Left kidney (tissue), 2 donors: ENCODE data around the gene CITED1. TPM values are rescaled to one million over a fixed set of nuclear protein-coding genes. Genes with fewer than 3 reads are reported as not detected.

Experiments used
- DNase-seq: peaks from one replicate; pipeline ENCODE4 v3.0.0-alpha.2; 2013
- polyA plus RNA-seq: library from polyadenylated mRNA; unstranded; fragments of 120-200 nt; gene quantifications from one replicate; pipeline ENCODE4 v1.2.1, GENCODE V29; 2013; ENCODE audit not compliant: insufficient read length

CITED1 gene
- polyA plus RNA-seq, 1 donor = 12.6 TPM

DNA sequence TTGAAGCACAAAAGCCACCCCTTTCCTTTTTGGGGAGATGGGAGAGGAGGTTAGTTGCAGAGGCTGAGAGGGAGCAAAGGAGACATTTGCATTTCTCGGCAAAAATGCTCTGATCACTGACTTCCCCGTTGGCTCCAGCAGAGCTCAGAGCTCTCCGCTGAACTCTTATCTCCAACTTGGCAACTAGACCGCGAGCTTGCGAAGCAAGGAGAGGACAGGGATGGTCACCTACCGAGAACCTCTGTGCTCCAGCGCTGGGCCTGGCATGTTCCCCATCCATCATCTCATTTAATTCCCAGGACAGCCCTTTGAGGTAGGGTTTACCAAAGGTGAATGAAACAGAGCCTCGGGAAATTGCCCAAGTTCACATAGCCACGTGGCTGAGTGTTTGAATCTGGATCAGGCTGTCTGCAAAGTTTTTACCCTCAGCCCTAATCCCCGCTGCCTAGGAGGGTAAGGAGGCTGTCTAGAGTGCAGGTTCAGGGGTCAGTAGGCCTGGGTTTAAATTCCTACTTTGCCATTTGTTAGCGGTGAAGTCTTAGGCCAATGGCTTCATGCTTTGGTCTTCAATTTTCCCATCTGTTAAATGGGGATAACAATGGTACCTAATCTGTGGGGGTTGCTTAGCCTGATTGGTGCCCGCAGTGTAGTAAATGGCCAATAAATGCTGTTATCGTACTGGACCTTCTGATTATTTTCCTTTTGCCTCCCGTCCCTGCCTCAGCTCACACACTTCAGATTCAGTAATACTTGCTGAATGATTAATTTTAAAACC lies 3.8 kb upstream of the CITED1 start:
- DNase-seq = no peak

DNA sequence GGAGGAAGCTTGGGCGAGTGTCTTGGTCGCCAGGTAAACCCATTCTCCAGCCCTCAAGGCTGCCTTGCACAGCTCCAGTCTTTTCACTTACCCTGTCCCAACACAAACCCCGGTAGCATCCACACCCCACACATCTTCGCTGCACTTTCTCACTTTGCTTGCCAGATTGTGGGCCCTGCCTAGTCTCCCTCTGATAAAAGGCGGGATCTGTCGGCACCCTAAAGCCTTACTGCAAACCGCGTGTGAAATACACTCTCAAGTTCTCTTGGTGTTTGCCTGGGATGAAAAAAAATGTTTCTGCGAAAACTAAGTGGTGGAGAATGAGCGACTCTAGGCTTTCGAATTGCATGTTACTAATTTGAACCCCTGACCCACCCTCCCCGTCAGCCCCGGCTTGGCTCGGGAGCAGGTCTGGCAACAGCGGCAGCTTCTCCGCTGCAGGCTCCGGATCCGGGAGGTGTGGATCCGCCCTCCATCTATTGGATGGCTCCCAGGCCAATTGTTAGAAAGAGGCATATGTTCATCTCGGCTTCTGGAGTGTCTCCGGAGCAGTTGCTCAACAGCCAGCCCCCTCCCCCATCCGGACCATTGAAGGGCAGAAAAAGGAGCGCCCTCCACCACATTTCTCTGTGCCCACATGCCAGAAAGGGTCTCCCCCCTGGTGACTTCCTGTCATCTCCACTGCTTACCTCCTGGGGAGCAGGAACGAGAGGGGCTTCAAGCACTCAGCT lies 3.0 kb upstream of the CITED1 start:
- peak; percentile 72 for DNase-seq

DNA sequence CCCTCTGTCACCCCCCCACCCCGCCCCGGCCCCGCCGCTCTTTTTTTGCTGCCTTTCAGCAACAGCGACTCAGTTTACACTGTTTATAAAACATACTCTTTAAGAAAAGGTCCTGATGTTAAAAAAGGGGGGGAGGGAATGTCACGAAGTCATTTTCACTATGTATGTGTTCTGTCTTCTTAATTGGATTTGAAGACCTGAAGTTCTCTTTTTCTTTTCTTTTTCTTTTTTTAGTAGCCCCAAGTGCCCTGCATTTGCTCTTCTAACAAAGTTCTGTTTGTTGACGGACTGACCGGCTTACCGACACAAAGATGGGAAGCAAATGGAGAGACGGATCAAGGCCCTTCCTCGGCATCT lies 2.5 kb upstream of the CITED1 start:
- no peak for DNase-seq

DNA sequence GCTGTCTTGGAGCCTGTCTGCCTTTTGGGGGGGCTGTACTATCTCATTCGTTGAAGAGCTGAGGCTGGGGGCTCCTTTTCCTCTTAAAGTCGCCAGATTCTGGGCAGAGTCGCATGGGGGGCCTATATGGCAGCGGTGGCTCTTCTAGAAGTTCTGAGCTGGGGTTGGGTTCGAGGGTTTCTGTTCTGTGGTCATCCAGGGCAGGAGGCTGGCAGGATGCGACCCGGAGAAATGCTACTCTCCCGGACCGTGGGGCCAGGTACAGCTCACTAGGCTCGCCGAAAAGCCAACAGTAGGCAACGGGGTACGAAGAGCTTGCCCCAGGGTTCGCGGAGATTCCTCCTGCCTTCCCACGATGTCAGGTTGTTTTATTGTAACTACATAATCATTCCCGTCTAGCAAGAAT lies 1.9 kb upstream of the CITED1 start:
- DNase-seq = no peak

DNA sequence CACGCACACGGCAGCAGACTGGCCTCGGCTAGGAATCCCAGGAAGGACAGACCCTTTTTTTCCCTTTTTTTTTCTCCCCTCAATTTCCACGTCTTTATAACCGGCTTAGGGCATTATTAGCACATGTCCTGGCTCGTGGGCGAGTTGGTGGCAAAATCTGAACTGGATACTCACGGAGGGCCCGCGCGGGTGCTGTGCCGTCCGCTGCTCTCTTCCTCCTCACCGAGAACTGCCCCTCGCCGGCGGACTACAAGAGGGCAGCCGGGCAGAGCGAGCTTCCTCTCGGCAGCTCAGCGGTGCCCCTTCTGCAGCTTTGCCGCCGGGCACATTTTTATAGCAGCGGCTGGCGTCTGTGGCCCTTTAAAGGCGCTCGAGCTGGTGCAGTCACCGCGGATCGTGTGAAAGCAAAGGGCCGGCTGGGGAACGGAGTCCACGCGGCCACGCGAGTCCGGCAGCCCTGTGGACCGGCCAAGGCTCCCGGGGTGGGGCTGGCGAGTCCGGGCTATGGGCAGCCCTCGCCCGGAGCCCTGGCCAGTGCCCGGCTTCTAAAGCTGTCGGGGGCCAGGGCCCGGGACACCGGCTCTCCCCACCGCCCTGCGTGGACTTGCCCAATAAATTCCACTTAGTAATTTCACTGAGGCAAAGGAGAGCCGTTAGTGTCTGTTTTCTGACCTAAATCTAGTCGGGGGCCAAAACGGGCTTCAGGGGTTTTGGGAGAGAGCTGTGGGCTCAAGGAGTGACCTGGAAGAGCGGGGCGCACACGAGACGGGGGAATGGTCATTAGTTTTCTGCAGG lies 1.3 kb upstream of the CITED1 start:
- peak; percentile 72 for DNase-seq

DNA sequence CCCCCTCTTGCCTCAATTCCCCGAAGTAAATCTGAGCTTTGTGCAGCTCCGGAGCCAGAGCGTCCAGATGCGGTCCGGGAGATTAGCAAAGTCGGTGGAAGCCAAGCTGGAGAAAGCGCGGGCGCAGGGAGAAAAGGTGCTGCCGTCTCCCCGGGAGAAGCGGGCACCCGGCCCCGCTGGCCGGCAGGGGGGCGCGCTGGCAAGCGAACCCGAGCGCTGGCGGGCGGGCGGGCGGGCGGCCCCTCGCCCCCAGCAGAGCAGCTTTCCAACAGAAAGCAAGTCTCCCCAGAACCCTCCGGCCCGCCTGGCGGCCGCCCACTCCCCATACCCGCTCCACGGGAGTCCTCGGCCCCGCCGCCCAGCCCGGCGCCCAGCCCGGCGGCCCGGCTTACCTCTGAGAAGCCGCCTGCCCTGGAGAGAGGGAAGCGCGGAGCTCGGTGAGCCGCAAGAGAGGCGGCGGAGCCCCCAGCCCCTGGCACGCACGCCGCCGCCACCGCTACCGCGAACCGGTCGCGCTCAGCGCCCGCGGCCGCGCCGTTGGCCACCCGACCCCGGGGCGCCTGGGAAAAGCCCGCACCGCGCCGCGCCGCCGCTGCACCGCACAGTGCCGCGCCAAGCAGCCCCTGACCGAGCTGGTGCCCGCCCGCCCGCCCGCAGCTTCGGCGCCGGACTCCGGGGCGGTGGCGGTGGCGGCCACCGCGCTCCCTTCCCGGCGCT lies 529 bp upstream of the CITED1 start:
- DNase-seq = no peak

DNA sequence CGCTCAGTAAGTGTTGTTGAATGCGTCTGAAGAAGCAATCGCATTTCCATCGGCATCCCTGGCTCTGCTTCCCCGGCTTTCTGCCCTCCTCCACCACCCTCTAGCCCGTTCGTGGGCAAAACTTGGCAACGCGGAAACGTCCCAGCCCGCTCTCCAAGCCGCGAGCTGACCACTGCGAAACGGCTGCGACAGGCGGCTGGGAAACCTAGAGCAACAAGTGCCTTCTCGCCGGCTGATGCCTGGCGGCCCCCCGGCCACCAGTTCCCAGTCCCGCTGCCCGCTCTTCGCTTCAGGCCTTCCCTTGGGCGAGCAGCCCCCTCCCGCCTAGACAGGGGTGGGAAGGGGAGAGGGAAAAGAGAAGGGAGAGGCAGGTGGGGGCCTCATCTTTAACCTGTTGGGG lies 837 bp downstream of the CITED1 start:
- DNase-seq = no peak

DNA sequence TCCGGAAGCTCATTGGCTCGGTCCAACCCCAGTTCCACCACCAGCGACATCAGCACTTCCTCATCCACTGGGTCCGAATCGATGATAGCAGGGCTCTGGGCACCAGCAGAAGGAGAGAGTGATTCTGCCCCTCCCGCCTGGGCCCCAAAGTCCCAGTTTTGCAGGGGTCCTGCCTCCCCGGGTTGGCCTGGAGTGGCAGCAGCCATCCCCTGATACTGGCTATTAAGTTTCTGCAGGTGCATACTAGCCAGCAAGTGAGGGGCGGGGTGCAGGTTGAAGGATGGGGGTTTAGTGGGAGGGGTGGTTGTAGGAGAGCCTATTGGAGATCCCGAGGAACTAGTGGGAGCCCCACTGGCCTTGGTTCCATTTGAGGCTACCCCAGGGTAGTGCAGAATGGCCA lies 3.9 kb downstream of the CITED1 start:
- no peak for DNase-seq

DNA sequence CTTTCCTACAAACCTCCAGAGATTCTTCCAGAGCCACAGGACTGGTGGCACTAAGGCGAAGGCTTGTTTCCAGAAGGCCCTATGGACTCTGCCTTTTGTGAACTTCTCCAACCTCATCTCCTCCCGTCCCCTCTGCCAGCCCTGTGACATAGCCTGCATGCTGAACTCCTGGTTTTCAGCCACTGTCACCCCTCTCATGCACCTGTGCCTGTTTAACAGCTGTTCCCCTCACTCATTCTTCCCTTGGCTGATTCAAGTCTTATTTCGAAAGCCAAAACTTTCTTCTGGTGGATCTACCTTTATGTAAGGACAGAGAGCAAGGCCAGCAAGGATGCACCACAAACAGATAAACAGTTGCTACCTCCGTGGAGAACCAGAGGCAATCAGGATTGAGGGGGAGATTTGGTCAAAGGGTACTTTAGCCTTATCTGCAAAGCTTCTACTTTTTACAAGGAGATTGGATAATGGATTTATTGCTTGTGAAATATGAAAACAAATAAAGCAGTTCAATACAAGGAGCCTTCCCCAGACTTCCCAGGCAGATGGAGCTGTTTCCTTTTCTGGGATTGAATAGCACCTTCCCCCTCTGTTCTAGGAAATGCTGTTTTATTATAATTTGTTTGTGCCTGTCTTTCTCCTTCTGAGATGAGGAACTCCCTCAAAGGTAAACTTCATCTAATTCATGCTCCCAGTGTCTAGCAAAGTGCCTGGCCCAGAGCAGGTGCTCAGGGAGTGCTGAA lies 5.7 kb downstream of the CITED1 start:
- no peak for DNase-seq

DNA sequence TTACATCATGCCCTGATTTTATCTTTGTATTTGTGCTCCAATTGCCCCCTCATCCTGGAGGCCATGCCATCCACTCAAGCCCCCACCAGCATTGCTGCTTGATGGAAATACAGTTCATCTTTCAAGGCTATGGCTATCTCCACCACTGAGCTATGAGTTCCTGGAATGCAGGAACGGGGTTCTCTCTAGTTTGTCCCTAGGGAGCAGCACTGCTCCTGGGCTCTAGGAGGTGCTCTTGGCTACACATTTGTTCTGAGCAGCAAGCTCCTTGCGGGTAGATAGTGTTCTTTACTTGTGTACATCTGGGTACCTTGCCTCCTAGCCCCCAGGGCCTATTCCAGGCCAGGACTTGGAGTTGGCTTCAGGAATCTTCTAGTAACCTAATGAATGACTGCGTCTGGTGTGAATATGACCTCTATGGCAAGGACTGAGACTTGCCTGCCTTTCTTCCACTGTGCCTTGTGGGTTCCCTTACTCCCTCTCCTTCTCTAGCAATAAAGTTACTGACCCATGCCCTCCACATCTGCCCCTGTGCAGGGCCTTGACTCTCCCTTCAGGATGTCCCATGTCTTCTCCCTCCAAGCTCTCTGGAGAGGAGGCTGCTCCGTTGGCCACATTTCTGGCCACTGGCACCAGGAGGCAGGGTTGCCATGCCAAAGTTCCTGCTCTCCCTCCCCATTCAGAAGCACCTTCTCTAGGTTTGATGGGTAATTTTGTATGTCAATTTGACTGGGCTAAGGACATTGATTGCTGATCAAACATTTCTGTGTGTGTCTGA lies 7.6 kb downstream of the CITED1 start:
- DNase-seq = no peak

DNA sequence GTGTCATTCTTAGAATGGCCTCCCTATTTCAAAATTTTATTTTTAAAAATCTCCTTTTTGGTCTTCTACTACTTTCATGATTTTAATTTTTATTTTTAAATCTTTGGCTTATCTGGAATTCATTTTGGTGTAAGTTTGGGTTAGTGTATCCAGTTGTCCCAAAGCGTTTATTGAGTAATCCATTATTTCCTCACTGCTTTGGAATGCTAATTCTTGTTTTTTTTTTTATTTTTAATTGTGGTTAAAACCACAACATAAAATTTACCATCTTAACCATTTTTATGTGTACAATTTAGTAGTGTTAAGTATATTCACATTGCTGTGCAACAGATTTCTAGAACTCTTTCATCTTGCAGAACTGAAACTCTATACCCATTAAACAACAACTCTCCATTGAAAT lies 8.7 kb downstream of the CITED1 start:
- DNase-seq = no peak

DNA sequence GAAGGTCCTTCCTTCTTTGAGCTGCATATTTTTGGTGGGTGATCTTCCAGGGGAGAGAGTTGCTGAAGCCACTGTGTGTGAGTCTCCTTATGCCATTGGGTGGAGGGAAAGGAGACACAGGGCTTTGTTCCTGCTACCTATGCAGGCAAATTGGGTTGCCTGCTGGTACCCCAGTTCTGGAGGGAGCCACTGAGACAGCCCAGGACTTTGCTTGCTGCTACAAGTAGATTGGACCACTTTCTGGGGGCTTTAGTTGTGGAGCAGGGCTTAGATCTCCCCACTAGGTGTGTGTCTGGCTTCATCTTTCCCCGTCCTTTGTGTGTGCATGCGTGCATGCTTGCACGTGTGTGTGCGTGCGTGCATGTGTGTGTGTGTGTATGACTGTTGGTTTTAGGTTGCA lies 10.0 kb downstream of the CITED1 start:
- DNase-seq = no peak

DNA sequence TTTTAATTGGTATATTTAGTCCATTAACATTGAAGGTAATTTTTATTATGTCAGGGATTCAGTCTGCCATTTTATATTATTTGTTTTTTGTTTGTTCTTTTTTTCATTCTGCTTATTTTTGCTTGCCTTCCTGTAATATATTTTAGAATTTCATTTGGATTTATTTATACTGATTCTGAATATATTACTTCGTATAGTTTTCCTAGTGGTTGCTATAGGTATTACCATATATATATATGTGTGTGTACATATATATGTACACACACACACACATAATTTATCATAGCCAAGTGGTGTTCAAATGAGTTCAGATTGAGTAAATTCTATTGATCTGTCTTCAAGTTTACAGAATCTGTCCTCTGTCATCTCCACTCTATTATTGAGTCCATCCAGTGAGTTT lies 11.2 kb downstream of the CITED1 start:
- no peak for DNase-seq

DNA sequence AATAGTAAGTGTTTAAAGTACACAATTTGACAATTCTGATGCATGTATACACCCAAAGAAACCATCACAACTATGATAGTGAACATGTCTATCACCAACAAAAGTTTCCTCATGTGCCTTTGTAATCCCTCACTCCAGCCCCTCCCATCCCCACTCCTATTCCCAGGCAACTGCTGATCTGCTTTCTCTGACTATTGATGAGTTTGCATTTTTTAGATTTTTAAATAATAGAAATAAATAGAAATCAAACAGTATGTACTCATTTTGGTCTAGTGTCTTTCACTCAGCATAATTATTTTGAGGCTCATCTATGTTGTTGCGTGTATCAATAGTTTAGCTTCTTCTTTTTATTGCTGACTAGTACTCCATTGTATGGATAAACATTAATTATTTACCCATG lies 23.4 kb downstream of the CITED1 start:
- DNase-seq = no peak

DNA sequence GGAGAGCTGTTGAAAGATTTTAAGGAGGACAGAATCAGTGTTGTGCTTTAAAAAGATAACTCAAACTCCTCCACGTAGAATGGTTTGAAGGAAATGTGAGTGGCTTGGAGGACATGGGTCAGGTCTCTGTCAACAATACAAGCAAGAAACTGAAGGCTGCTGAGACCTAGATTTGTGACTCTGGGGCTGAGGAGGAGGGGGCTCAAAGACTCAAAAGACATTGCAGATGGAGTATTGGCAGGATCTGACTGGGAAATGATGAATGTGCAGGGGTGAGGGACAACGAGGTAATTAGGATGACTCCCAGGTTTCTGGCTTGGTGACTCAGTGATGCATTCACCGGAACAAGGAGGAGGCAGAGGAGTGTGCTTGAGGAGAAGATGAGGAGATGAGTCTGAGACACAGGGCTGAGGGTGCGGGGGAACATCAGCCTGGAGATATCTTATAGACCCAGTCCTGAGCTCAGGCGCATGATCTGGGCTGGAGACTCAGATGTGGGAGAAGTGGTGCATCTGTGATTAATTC lies 25.3 kb downstream of the CITED1 start:
- peak; percentile 62 for DNase-seq

DNA sequence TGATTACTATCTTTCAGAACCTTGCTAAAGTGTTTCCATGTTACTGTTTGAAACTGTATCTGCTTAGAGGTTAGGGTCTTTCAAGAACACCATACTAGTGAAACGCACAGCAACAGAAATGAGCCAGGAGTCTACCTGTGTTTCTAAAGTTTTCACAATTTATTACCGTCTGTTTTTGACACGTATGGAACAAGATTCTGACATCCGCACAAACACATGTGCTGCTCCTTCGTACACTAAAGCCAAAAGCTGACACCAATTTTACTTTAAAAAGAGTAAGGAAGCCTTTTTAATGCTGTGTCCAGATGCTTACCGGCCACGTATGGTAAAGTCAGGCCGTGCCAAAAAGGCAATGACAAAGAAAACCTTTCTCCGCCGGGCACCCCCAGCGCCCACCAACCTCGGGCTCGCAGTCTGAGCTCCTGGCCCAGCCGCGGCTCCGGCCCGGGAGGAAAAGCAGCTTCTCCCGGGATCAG lies 29.2 kb downstream of the CITED1 start:
- no peak for DNase-seq

DNA sequence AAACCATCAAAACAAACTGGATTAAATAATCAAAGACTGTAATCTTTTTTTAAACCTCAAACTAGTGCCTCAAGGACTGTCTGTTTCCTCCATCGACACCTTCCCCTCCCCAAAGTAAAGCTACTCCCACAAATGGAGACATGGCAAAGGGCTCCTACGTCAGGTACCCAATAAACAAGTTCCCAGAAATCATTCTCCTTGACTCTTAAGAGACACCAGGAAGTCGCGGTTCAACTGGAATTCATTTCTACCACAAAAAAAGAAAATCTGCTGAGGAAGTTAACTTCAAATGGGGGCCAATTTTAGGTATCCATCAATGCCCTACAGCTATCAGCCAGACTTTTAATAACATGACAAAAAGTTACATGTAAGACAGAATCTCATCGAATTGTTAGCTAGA lies 31.2 kb downstream of the CITED1 start:
- DNase-seq = no peak

DNA sequence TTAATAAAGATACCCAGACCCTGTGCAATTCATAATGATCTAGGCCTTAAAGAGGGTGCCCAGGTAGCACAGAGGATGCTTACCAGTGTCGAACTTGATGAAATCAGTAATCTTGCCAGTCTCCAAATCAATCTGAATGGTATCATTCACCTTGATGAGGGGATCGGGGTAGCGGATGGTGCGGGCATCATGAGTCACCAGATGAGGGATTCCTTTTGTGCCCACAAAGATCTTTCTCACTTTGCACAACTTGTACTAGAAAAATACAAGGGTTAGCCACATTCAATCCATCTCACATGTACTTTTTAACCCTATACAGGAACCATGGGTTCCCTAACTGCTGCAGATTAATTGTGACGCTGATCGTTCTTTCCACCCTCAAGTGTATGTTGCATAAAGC lies 32.0 kb downstream of the CITED1 start:
- DNase-seq = no peak

DNA sequence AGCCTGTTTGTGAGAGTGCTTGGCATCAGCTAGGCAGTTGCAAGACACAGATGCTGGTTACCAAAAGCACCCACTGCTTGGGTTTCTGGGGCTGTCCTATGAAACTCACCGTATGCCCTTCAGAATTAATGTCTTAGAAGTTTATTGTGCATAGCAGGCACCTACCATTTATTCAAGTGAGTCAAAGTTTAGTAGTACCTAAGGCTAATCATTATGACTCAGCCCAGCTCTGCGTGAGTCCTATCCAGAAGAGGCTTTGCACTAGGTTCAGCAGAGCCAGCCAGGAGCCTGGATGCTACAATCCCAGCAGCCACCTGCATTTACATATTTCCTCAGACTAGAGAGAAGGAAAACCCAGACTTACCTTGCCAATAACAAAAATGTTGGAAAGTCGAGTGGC lies 32.8 kb downstream of the CITED1 start:
- no peak for DNase-seq

DNA sequence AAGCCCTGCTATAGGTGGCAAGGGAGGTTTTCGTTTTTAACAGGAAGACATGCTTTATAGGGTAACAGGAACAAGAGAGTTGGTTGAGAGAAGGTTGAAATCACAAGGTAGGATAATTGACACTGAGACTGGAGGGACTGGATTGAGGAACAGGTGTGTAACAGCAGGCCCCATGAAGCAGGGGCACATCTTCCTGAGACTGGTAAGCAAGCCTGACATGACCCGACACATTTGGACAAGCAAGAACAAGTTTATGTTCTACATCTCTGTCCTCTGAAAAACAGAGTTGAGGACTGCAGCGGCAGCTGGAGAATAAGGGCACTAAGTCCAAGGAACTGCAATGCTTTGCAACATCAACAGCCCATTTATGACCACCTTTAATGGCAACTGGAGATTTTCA lies 33.9 kb downstream of the CITED1 start:
- DNase-seq = no peak
